ENCODE data around the gene EIF3B. TPM values are rescaled to one million over a fixed set of nuclear protein-coding genes. Genes with fewer than 3 reads are reported as not detected.

Gene EIF3B
- total and polyA plus RNA-seq, 2 donors from 2014 or later: 65.5 to 107 TPM

- Histone ChIP-seq H3K4me1 (ENCODE audit: control insufficient read depth in 2 of 3, insufficient read depth in 2 of 3, low read depth in 1 of 3, low read length in 3 of 3) (peaks cover 0 to 6% (median 5%) of the 10 kb centered on the region in 3 donors), H3K27ac (ENCODE audit: low read depth in 2 of 2, low read length in 2 of 2) (no peak overlapping the region), H3K4me3 (ENCODE audit: low read length in 3 of 3) (no peak overlapping the region), H3K36me3 (ENCODE audit: control insufficient read depth in 2 of 3, insufficient read depth in 3 of 3, low read length in 3 of 3) (no peaks in the 10 kb centered on the region), H3K9me3 (ENCODE audit: control insufficient read depth in 2 of 3, insufficient read depth in 1 of 3, low read length in 3 of 3) (no peaks in the 10 kb centered on the region), H3K27me3 (ENCODE audit: control insufficient read depth, insufficient read depth, low read length) (no peaks in the 10 kb centered on the region), H3K9ac (ENCODE audit: low read length in 3 of 3) (no peak overlapping the region)
- DNase-seq (no peak), FAIRE-seq (no peak)
- no peak for TF ChIP-seq CTCF (IDR thresholded peaks at IDR 0.05; ENCODE audit: borderline replicate concordance, extremely low read depth, insufficient read depth)
- intact Hi-C loops (cut with DNase I): no loop called here
Measured at GRCh38 chr7:2350055-2350454, 4.6 kb upstream of the EIF3B start.

GRCh38 chr7:2350861-2351260, 3.8 kb upstream of the EIF3B start:
- H3K9ac ChIP-seq (ENCODE audit: low read length in 3 of 3): no peak overlapping the region
- no peaks in the 10 kb centered on the region for H3K27me3 ChIP-seq (ENCODE audit: control insufficient read depth, insufficient read depth, low read length)
- no peak overlapping the region for H3K27ac ChIP-seq (ENCODE audit: low read depth in 2 of 2, low read length in 2 of 2)
- DNase-seq: no peak
- peaks cover 0 to 10% (median 6%) of the 10 kb centered on the region in 3 donors for H3K4me1 ChIP-seq (ENCODE audit: control insufficient read depth in 2 of 3, insufficient read depth in 2 of 3, low read depth in 1 of 3, low read length in 3 of 3)
- H3K36me3 ChIP-seq (ENCODE audit: control insufficient read depth in 2 of 3, insufficient read depth in 3 of 3, low read length in 3 of 3): no peaks in the 10 kb centered on the region
- intact Hi-C loops (cut with DNase I): no loop called here
- no peak for TF ChIP-seq CTCF (IDR thresholded peaks at IDR 0.05; ENCODE audit: borderline replicate concordance, extremely low read depth, insufficient read depth)
- no peak overlapping the region for H3K4me3 ChIP-seq (ENCODE audit: low read length in 3 of 3)
- no peaks in the 10 kb centered on the region for H3K9me3 ChIP-seq (ENCODE audit: control insufficient read depth in 2 of 3, insufficient read depth in 1 of 3, low read length in 3 of 3)
- FAIRE-seq: no peak

GRCh38 chr7:2353113-2353935, 1.3 kb upstream of the EIF3B start:
- no peak overlapping the region for H3K27ac ChIP-seq (ENCODE audit: low read depth in 2 of 2, low read length in 2 of 2)
- peaks cover 2 to 5% (median 4%) of the 10 kb centered on the region in 3 donors for H3K36me3 ChIP-seq (ENCODE audit: control insufficient read depth in 2 of 3, insufficient read depth in 3 of 3, low read length in 3 of 3)
- no peaks in the 10 kb centered on the region for H3K27me3 ChIP-seq (ENCODE audit: control insufficient read depth, insufficient read depth, low read length)
- peak overlapping the region in 2 of 3 donors; percentile 94 to 100 for H3K9ac ChIP-seq (ENCODE audit: low read length in 3 of 3)
- FAIRE-seq (no peak), DNase-seq (peak in 1 of 5 donors; percentile 52)
- no peak for TF ChIP-seq CTCF (IDR thresholded peaks at IDR 0.05; ENCODE audit: borderline replicate concordance, extremely low read depth, insufficient read depth)
- H3K4me3 ChIP-seq (ENCODE audit: low read length in 3 of 3): peak overlapping the region; percentile 89 to 96 (median 91)
- H3K9me3 ChIP-seq (ENCODE audit: control insufficient read depth in 2 of 3, insufficient read depth in 1 of 3, low read length in 3 of 3): no peaks in the 10 kb centered on the region
- intact Hi-C loops (cut with DNase I): no loop called here
- H3K4me1 ChIP-seq (ENCODE audit: control insufficient read depth in 2 of 3, insufficient read depth in 2 of 3, low read depth in 1 of 3, low read length in 3 of 3): peaks cover 0 to 18% (median 6%) of the 10 kb centered on the region in 3 donors

Measured in kidney (tissue), 14 donors.